Endometrial microvascular endothelial cells (primary cell): ENCODE data around the gene SPATA31E1. TPM values are rescaled to one million over a fixed set of nuclear protein-coding genes. Genes with fewer than 3 reads are reported as not detected.

Experiments
- in situ Hi-C: cut with HindIII; loops from 2 replicates; pipeline ENCODE4 v1.10.0; 2017; ENCODE audit warnings: low sequenced_read_pairs, low pct_unique_long_range_greater_than_20kb; ENCODE audit errors: inconsistent ontology term
- total RNA-seq: library from RNA; depleted of rRNA; stranded (reverse); fragments of >200 nt; gene quantifications from one replicate; pipeline ENCODE4 v1.2.3, GENCODE V29; 2015; ENCODE audit errors: inconsistent ontology term

SPATA31E1 gene
- total RNA-seq, 1 donor from 2014 or later, result not detected

- in situ Hi-C loops, result no loop called here
Observed at GRCh38 chr9:87861332-87861731, 21.3 kb upstream of the SPATA31E1 start.

GRCh38 chr9:87862536-87863268, 20.0 kb upstream of the SPATA31E1 start:
- in situ Hi-C loops, result no loop called here

- in situ Hi-C loops, result no loop called here
Observed at GRCh38 chr9:87863882-87864465, 18.7 kb upstream of the SPATA31E1 start.

- in situ Hi-C loops, result no loop called here
Observed at GRCh38 chr9:87864915-87865314, 17.8 kb upstream of the SPATA31E1 start.

- in situ Hi-C loops, result no loop called here
Observed at GRCh38 chr9:87865626-87866025, 17.1 kb upstream of the SPATA31E1 start.

GRCh38 chr9:87867391-87867790, 15.3 kb upstream of the SPATA31E1 start:
- in situ Hi-C loops, result no loop called here

GRCh38 chr9:87868175-87868574, 14.5 kb upstream of the SPATA31E1 start:
- in situ Hi-C loops, result no loop called here

GRCh38 chr9:87868635-87869034, 14.0 kb upstream of the SPATA31E1 start:
- in situ Hi-C loops, result no loop called here

GRCh38 chr9:87869082-87869481, 13.6 kb upstream of the SPATA31E1 start:
- in situ Hi-C loops, result no loop called here

- in situ Hi-C loops, result no loop called here
Observed at GRCh38 chr9:87871425-87872078, 11.1 kb upstream of the SPATA31E1 start.

GRCh38 chr9:87872079-87872624, 10.5 kb upstream of the SPATA31E1 start:
- in situ Hi-C loops, result no loop called here

GRCh38 chr9:87873607-87874303, 8.9 kb upstream of the SPATA31E1 start:
- in situ Hi-C loops, result no loop called here

- in situ Hi-C loops, result no loop called here
Observed at GRCh38 chr9:87874304-87874623, 8.4 kb upstream of the SPATA31E1 start.

- in situ Hi-C loops, result no loop called here
Observed at GRCh38 chr9:87875060-87875459, 7.6 kb upstream of the SPATA31E1 start.

GRCh38 chr9:87875831-87876545, 6.7 kb upstream of the SPATA31E1 start:
- in situ Hi-C loops, result no loop called here

GRCh38 chr9:87876708-87877107, 6.0 kb upstream of the SPATA31E1 start:
- in situ Hi-C loops, result no loop called here

GRCh38 chr9:87878989-87879511, 3.6 kb upstream of the SPATA31E1 start:
- in situ Hi-C loops, result no loop called here

- in situ Hi-C loops, result no loop called here
Observed at GRCh38 chr9:87880116-87880515, 2.6 kb upstream of the SPATA31E1 start.

GRCh38 chr9:87880683-87881082, 2.0 kb upstream of the SPATA31E1 start:
- in situ Hi-C loops, result no loop called here
